Measurements from ENCODE around the gene COMT. TPM values are rescaled to one million over a fixed set of nuclear protein-coding genes. Genes with fewer than 3 reads are reported as not detected.

Gene COMT
- total RNA-seq, 1 experiment from 2014 or later: 196 TPM

- DNase-seq (ENCODE audit: unreplicated experiment): no peak
- intact Hi-C loops (cut with micrococcal nuclease): loop anchor here (10.0 kb wide), 1 partner anchor 142 kb away; the partner anchor contains the start of genes RANBP1 and TRMT2A
- Mint-ChIP-seq H3K36me3 (ENCODE audit: insufficient read depth, unreplicated experiment) (peaks cover 5% of the 10 kb centered on the region), H3K27me3 (ENCODE audit: insufficient read depth, unreplicated experiment) (no peaks in the 10 kb centered on the region), H3K27ac (ENCODE audit: low read depth, unreplicated experiment) (no peak overlapping the region), H3K4me3 (ENCODE audit: unreplicated experiment) (no peak overlapping the region), H3K9me3 (ENCODE audit: unreplicated experiment) (no peaks in the 10 kb centered on the region), H3K4me1 (ENCODE audit: insufficient read depth, unreplicated experiment) (peaks cover 7% of the 10 kb centered on the region)
- CTCF ChIA-PET: interaction anchor here (0.6 to 2.0 kb wide), 7 partner anchors 10 to 156 kb away, joined by 3 to 5 read pairs (median 3); no protein-coding TSS in a partner anchor
- POLR2A ChIA-PET: interaction anchor here (1.0 kb wide), 1 partner anchor 49 kb away, joined by 3 read pairs; no protein-coding TSS in a partner anchor
- TF ChIP-seq, protein P1, sequence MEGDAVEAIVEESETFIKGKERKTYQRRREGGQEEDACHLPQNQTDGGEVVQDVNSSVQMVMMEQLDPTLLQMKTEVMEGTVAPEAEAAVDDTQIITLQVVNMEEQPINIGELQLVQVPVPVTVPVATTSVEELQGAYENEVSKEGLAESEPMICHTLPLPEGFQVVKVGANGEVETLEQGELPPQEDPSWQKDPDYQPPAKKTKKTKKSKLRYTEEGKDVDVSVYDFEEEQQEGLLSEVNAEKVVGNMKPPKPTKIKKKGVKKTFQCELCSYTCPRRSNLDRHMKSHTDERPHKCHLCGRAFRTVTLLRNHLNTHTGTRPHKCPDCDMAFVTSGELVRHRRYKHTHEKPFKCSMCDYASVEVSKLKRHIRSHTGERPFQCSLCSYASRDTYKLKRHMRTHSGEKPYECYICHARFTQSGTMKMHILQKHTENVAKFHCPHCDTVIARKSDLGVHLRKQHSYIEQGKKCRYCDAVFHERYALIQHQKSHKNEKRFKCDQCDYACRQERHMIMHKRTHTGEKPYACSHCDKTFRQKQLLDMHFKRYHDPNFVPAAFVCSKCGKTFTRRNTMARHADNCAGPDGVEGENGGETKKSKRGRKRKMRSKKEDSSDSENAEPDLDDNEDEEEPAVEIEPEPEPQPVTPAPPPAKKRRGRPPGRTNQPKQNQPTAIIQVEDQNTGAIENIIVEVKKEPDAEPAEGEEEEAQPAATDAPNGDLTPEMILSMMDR (IDR thresholded peaks at IDR 0.05; ENCODE audit: unreplicated experiment): no peak
- BruUV-seq (replicated peaks): no TSS peak
Observed at GRCh38 chr22:19972652-19973550, 31.3 kb downstream of the COMT start.

GRCh38 chr22:19973551-19974267 lies 32.1 kb downstream of the COMT start:
- no peak for DNase-seq (ENCODE audit: unreplicated experiment)
- Mint-ChIP-seq H3K9me3 (ENCODE audit: unreplicated experiment) (no peaks in the 10 kb centered on the region), H3K27me3 (ENCODE audit: insufficient read depth, unreplicated experiment) (no peaks in the 10 kb centered on the region), H3K36me3 (ENCODE audit: insufficient read depth, unreplicated experiment) (peaks cover 5% of the 10 kb centered on the region), H3K4me1 (ENCODE audit: insufficient read depth, unreplicated experiment) (peaks cover 7% of the 10 kb centered on the region), H3K4me3 (ENCODE audit: unreplicated experiment) (no peak overlapping the region), H3K27ac (ENCODE audit: low read depth, unreplicated experiment) (no peak overlapping the region)
- POLR2A ChIA-PET: no interaction called here
- TF ChIP-seq, protein P1 (IDR thresholded peaks at IDR 0.05; ENCODE audit: unreplicated experiment): no peak
- CTCF ChIA-PET: interaction anchor here (0.6 to 2.0 kb wide), 4 partner anchors 13 to 149 kb away, joined by 3 to 5 read pairs (median 4); no protein-coding TSS in a partner anchor
- no TSS peak for BruUV-seq (replicated peaks)
- intact Hi-C loops (cut with micrococcal nuclease): loop anchor here (10.0 kb wide), 1 partner anchor 141 kb away; the partner anchor contains the start of genes RANBP1 and TRMT2A

DNA sequence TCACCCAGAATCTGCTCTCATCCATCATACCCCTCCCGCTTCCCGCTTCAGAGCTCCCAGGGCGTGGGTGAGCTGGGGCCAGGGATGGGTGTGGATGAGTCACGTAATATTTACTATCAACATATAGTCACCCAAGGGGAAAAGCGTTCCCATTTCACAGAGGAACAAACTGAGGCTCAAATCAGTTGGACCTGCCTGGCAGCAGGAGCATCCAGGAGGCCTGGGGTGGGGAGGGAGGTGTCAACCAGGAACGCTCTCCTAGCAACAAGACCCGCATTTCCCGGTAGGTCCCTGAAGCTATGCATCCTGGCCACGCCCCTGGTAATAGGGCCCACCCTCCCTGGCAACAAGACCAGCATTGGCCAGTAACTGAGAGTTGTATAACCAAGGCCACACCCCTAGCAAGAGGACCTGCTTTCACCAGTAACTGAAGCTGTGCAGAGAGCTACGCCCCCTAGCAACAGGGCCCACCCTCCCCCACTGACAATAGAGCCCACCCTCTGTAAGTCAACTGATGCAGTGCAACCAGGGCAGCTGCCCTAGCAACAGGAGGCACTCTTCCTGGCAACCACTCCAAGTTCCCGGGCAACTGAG lies 32.8 kb downstream of the COMT start:
- Mint-ChIP-seq H3K27me3 (ENCODE audit: insufficient read depth, unreplicated experiment) (no peaks in the 10 kb centered on the region), H3K9me3 (ENCODE audit: unreplicated experiment) (no peaks in the 10 kb centered on the region), H3K27ac (ENCODE audit: low read depth, unreplicated experiment) (no peak overlapping the region), H3K36me3 (ENCODE audit: insufficient read depth, unreplicated experiment) (peaks cover 5% of the 10 kb centered on the region), H3K4me1 (ENCODE audit: insufficient read depth, unreplicated experiment) (peaks cover 7% of the 10 kb centered on the region), H3K4me3 (ENCODE audit: unreplicated experiment) (no peak overlapping the region)
- DNase-seq (ENCODE audit: unreplicated experiment): peak; percentile 50
- BruUV-seq (replicated peaks): no TSS peak
- POLR2A ChIA-PET: interaction anchor here (0.8 kb wide), 1 partner anchor 10 kb away, joined by 5 read pairs; no protein-coding TSS in a partner anchor
- TF ChIP-seq, protein P1 (IDR thresholded peaks at IDR 0.05; ENCODE audit: unreplicated experiment): no peak
- CTCF ChIA-PET: interaction anchor here (0.6 kb wide), 2 partner anchors 14 to 148 kb away, joined by 3 to 4 read pairs; no protein-coding TSS in a partner anchor
- intact Hi-C loops (cut with micrococcal nuclease): loop anchor here (10.0 kb wide), 1 partner anchor 140 kb away; the partner anchor contains the start of genes RANBP1 and TRMT2A

Measured in MCF 10A (cell line).